Cardiac muscle cell (in vitro differentiated cells and primary cell): ENCODE data around the gene PES1. TPM values are rescaled to one million over a fixed set of nuclear protein-coding genes. Genes with fewer than 3 reads are reported as not detected.
"Not testable (repeated sequence)": the region's sequence is repeated elsewhere in the genome, so short reads cannot be mapped to it uniquely, and the experiment has no call there.

ENCODE experiments used
- DNase-seq, 2 donors: peaks; one replicate each; pipeline versions ENCODE4 v3.0.0 to v3.0.0-alpha.2; 2010 to 2017; ENCODE audit warnings: low read depth in 1 of 2, low spot score in 1 of 2
- H3K27ac ChIP-seq: fragments of 200-600 bp; sonication (generic); 2 replicates; pipeline ENCODE4 v1.5.1; 2016
- H3K27me3 ChIP-seq: fragments of 200-600 bp; sonication (generic); 2 replicates; pipeline ENCODE4 v1.6.0; 2016; ENCODE audit warnings: control low read depth
- H3K36me3 ChIP-seq: fragments of 200-600 bp; sonication (generic); 2 replicates; pipeline ENCODE4 v1.5.1; 2016; ENCODE audit warnings: control low read depth
- H3K4me1 ChIP-seq: fragments of 200-600 bp; sonication (generic); 2 replicates; pipeline ENCODE4 v1.8.1; 2017; ENCODE audit warnings: low read depth, mild to moderate bottlenecking, mixed run types
- H3K4me3 ChIP-seq: fragments of 200-600 bp; sonication (generic); 2 replicates; pipeline ENCODE4 v1.5.1; 2016; ENCODE audit warnings: mild to moderate bottlenecking
- H3K9me3 ChIP-seq: fragments of 200-600 bp; sonication (generic); 2 replicates; pipeline ENCODE4 v1.5.1; 2017; ENCODE audit warnings: low read depth, mild to moderate bottlenecking, control low read depth
- polyA plus RNA-seq: library from polyadenylated mRNA; unstranded; fragments of >200 nt; fragmentation: Nextera tagmentation; extraction: Ambion mirVana; gene quantifications from 2 replicates; pipeline ENCODE4 v1.2.1, GENCODE V29; 2016
- total RNA-seq: library from RNA; depleted of rRNA; stranded (reverse); fragments of >200 nt; gene quantifications from 2 replicates; pipeline ENCODE4 v1.2.3, GENCODE V29; 2016
- TF ChIP-seq, protein P1 (sequence below): IDR thresholded peaks from 2 replicates; pipeline ENCODE4 v1.5.1; 2012; ENCODE audit warnings: low read depth, mild to moderate bottlenecking, low read length

The PES1 gene
- total and polyA plus RNA-seq, 2 experiments from 2014 or later: 49.1 to 57.7 TPM

DNA sequence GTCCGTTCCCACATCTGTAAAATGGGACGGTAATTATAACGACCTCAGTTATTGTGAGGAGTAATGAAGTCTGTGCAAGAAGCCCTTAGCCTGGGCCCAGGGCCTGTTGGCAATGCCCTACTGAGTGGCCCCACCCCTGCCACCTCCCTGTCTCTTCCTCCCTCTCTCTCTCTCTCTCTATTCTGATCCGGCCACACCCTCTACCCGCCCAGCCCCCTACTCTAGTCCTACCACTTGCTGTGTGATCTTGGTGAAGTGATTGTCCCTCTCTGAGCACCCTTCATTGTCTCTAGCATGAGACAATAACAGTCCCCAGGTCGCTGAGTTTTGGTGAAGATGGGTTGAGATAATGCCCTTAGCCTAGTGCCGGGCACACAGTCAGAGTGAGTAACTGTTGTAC, 37.7 kb downstream of the PES1 start:
- DNase-seq: no peak
- Histone ChIP-seq H3K9me3 (no peaks in the 10 kb centered on the region), H3K27ac (no peak overlapping the region), H3K27me3 (no peaks in the 10 kb centered on the region), H3K4me1 (no peaks in the 10 kb centered on the region), H3K4me3 (no peak overlapping the region), H3K36me3 (no peaks in the 10 kb centered on the region)
- TF ChIP-seq, protein P1, sequence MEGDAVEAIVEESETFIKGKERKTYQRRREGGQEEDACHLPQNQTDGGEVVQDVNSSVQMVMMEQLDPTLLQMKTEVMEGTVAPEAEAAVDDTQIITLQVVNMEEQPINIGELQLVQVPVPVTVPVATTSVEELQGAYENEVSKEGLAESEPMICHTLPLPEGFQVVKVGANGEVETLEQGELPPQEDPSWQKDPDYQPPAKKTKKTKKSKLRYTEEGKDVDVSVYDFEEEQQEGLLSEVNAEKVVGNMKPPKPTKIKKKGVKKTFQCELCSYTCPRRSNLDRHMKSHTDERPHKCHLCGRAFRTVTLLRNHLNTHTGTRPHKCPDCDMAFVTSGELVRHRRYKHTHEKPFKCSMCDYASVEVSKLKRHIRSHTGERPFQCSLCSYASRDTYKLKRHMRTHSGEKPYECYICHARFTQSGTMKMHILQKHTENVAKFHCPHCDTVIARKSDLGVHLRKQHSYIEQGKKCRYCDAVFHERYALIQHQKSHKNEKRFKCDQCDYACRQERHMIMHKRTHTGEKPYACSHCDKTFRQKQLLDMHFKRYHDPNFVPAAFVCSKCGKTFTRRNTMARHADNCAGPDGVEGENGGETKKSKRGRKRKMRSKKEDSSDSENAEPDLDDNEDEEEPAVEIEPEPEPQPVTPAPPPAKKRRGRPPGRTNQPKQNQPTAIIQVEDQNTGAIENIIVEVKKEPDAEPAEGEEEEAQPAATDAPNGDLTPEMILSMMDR: no peak

DNA sequence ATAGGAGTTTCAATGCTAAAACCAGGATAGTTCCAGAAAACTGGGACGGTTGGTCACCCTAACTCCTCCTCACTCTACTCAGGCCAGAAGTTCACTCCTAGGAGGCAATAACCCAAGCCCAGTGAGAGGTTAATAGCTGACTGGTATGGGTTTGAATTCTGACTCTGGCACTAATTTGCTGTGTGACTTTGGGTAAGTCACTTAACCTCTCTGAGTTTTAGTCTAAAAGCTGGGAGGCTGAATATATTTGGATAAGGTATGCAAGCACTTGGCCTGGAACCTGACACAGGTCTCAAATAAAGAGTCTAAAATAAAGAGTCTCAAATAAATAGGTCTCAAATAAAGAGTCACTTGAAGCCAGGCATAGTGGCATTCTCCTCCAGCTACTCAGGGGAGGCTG, 39.0 kb downstream of the PES1 start:
- Histone ChIP-seq H3K27ac (no peak overlapping the region), H3K4me3 (no peak overlapping the region), H3K4me1 (no peaks in the 10 kb centered on the region), H3K27me3 (no peaks in the 10 kb centered on the region), H3K9me3 (no peaks in the 10 kb centered on the region), H3K36me3 (no peaks in the 10 kb centered on the region)
- DNase-seq: no peak
- TF ChIP-seq, protein P1: no peak

DNA sequence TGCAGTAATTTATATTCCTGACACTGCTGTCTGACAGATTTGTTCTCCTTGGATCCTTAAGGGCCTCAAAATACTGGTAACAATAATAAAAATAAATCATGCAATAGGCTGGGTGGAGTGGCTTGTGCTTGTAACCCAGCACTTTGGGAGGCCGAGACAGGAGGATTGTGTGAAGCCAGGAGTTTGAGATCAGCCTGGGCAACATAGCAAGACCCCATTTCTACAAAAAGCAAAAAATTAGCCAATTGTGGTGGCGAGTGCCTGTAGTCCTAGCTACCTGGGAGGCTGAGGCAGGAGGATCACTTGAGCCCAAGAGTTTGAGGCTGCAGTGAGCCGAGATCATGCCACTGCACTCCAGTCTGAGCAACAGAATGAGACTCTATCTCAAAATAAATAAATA, 39.9 kb downstream of the PES1 start:
- not testable (repeated sequence) for H3K4me1 ChIP-seq, H3K27me3 ChIP-seq, H3K36me3 ChIP-seq, DNase-seq, H3K27ac ChIP-seq, H3K4me3 ChIP-seq, H3K9me3 ChIP-seq

DNA sequence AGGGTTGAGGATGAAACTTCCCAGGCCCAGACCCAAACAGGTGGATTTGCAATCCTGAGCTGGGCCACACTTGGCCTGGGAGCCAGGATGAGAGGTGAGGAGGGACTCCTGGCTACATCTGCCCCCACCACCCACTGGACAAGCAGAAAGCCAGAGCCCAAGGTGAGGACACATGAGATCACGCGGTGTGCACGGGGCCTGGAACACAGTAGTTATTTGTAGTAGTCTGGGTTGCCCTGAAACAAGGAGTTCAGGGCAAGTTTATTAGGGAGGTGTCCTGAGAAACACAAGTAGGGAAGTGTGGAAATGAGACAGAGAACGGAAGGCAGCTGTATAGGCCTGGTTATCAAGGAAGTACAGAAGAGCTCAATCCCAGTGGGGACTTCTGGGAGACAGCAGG, 44.5 kb downstream of the PES1 start:
- Histone ChIP-seq H3K4me1 (no peaks in the 10 kb centered on the region), H3K27ac (no peak overlapping the region), H3K4me3 (no peak overlapping the region), H3K27me3 (peaks cover 9% of the 10 kb centered on the region), H3K36me3 (no peaks in the 10 kb centered on the region), H3K9me3 (no peaks in the 10 kb centered on the region)
- TF ChIP-seq, protein P1: no peak
- DNase-seq: no peak

DNA sequence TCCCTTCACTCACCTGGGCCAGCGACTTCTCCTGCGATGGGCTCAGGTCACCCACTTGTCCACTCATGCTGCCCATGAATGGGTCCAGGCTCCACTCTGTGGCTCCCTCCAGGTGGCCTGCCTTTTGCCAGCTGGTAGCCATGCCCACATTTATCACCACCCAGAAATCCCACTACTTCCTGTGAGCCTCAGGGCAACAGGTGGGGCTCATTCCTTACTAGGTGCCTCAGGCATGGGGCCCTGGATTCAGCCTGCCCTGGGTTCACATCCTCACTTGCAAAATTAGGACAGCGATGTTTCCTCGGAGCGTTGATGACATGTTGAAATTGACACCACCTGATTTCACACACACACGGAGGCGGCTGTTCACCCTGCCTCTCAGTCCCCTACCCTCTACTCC, 45.1 kb downstream of the PES1 start, which contains the start of gene SEC14L6:
SEC14L6 (minus strand) TSS at position 126 of the 400 bp plus-strand sequence; CDS start at position 67, 59 bp downstream.
- no peaks in the 10 kb centered on the region for H3K36me3 ChIP-seq
- H3K9me3 ChIP-seq: no peaks in the 10 kb centered on the region
- TF ChIP-seq, protein P1: no peak
- H3K27me3 ChIP-seq: peaks cover 9% of the 10 kb centered on the region
- DNase-seq: no peak
- H3K4me3 ChIP-seq: no peak within 1 kb of the TSS
- no peaks in the 10 kb centered on the region for H3K4me1 ChIP-seq
- H3K27ac ChIP-seq: no peak within 1 kb of the TSS

DNA sequence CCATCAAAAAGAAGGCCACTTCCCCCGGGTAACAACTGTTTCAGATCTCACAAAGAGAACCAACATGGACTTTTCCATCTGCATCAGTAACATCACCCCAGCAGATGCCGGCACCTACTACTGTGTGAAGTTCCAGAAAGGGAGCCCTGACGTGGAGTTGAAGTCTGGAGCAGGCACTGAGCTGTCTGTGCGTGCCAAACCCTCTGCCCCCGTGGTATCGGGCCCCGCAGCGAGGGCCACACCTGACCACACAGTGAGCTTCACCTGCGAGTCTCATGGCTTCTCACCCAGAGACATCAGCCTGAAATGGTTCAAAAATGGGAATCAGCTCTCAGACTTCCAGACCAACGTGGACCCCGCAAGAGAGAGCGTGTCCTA, 48.9 kb downstream of the PES1 start:
- TF ChIP-seq, protein P1: no peak
- DNase-seq: no peak
- H3K4me1 ChIP-seq: no peaks in the 10 kb centered on the region
- no peaks in the 10 kb centered on the region for H3K9me3 ChIP-seq
- no peak overlapping the region for H3K27ac ChIP-seq
- H3K4me3 ChIP-seq: no peak overlapping the region
- no peaks in the 10 kb centered on the region for H3K36me3 ChIP-seq
- peaks cover 9% of the 10 kb centered on the region for H3K27me3 ChIP-seq
